ENCODE measurements around the gene TMEM212.
A peak's percentile ranks its signal among the peaks of the same experiment; 100 is the strongest.
"Not testable (repeated sequence)": the region's sequence is repeated elsewhere in the genome, so short reads cannot be mapped to it uniquely, and the experiment has no call there.

The TMEM212 gene

GRCh38 chr3:171845481-171846284 lies 2.5 kb downstream of the TMEM212 start:
- Histone ChIP-seq H2AFZ (ENCODE audit: low read depth, low read length) (no peak overlapping the region), H3K4me1 (ENCODE audit: insufficient read depth, low read length) (peaks cover 11% of the 10 kb centered on the region), H3K36me3 (ENCODE audit: insufficient read depth, low read length) (no peaks in the 10 kb centered on the region), H3K27me3 (ENCODE audit: insufficient read depth, low read length) (no peaks in the 10 kb centered on the region), H3K4me3 (ENCODE audit: low read length) (no peak overlapping the region), H3K9me3 (ENCODE audit: low read length) (no peaks in the 10 kb centered on the region)

DNA sequence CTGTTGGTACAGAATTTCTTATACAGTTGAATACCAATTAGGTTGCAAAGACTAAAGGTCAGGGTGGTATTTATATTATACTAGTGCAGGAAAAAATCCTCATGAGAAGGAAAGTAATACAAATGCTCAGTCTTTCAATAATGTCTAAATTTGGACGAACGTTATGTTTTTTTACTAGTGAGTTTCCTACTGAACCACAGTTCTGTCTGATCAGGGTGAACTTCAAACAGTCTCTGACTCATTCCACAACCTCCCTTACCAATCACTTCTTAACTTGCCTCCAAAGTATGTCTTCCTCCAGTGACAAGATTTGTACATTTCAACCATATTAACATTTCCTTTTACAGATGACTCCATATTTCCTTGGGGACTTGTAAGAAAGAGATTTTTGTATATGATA lies 3.4 kb downstream of the TMEM212 start:
- Histone ChIP-seq H3K4me3 (ENCODE audit: low read length) (no peak overlapping the region), H3K27me3 (ENCODE audit: insufficient read depth, low read length) (no peaks in the 10 kb centered on the region), H3K9me3 (ENCODE audit: low read length) (no peaks in the 10 kb centered on the region), H3K4me1 (ENCODE audit: insufficient read depth, low read length) (peaks cover 19% of the 10 kb centered on the region), H2AFZ (ENCODE audit: low read depth, low read length) (no peak overlapping the region), H3K36me3 (ENCODE audit: insufficient read depth, low read length) (no peaks in the 10 kb centered on the region)

DNA sequence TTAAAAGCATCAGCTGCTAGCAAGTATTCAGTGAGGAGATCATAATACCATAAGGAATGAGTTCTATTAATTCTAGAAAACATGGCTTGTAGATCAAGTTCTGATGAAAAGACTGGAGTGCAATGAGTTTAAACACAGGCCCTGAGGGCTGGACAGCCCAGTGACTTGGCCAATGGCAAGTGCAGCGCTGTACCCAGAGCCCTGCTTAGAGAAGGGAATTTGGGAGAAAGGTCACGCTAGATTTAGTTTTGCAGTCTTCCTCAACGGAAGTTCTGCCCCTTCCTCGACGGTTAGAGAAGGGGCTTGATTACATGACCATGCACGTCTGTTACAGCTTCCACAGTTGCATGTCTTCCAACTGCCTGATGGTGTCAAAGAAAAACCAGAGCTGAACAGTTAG lies 4.0 kb downstream of the TMEM212 start:
- no peaks in the 10 kb centered on the region for H3K9me3 ChIP-seq (ENCODE audit: low read length)
- peaks cover 20% of the 10 kb centered on the region for H3K4me1 ChIP-seq (ENCODE audit: insufficient read depth, low read length)
- no peak overlapping the region for H2AFZ ChIP-seq (ENCODE audit: low read depth, low read length)
- no peaks in the 10 kb centered on the region for H3K36me3 ChIP-seq (ENCODE audit: insufficient read depth, low read length)
- H3K27me3 ChIP-seq (ENCODE audit: insufficient read depth, low read length): no peaks in the 10 kb centered on the region
- H3K4me3 ChIP-seq (ENCODE audit: low read length): no peak overlapping the region

GRCh38 chr3:171847595-171848259 lies 4.6 kb downstream of the TMEM212 start:
- no peaks in the 10 kb centered on the region for H3K36me3 ChIP-seq (ENCODE audit: insufficient read depth, low read length)
- H3K27me3 ChIP-seq (ENCODE audit: insufficient read depth, low read length): no peaks in the 10 kb centered on the region
- no peak overlapping the region for H3K4me3 ChIP-seq (ENCODE audit: low read length)
- H3K4me1 ChIP-seq (ENCODE audit: insufficient read depth, low read length): peaks cover 20% of the 10 kb centered on the region
- no peak overlapping the region for H2AFZ ChIP-seq (ENCODE audit: low read depth, low read length)
- no peaks in the 10 kb centered on the region for H3K9me3 ChIP-seq (ENCODE audit: low read length)

GRCh38 chr3:171849617-171850319 lies 6.6 kb downstream of the TMEM212 start:
- Histone ChIP-seq H3K4me3 (ENCODE audit: low read length) (no peak overlapping the region), H3K27me3 (ENCODE audit: insufficient read depth, low read length) (no peaks in the 10 kb centered on the region), H2AFZ (ENCODE audit: low read depth, low read length) (no peak overlapping the region), H3K4me1 (ENCODE audit: insufficient read depth, low read length) (peaks cover 20% of the 10 kb centered on the region), H3K9me3 (ENCODE audit: low read length) (peaks cover 5% of the 10 kb centered on the region), H3K36me3 (ENCODE audit: insufficient read depth, low read length) (no peaks in the 10 kb centered on the region)

GRCh38 chr3:171850320-171850959 lies 7.3 kb downstream of the TMEM212 start:
- Histone ChIP-seq H3K36me3 (ENCODE audit: insufficient read depth, low read length) (no peaks in the 10 kb centered on the region), H3K9me3 (ENCODE audit: low read length) (peaks cover 5% of the 10 kb centered on the region), H3K4me3 (ENCODE audit: low read length) (no peak overlapping the region), H2AFZ (ENCODE audit: low read depth, low read length) (peak overlapping the region; percentile 37), H3K4me1 (ENCODE audit: insufficient read depth, low read length) (peaks cover 20% of the 10 kb centered on the region), H3K27me3 (ENCODE audit: insufficient read depth, low read length) (no peaks in the 10 kb centered on the region)

DNA sequence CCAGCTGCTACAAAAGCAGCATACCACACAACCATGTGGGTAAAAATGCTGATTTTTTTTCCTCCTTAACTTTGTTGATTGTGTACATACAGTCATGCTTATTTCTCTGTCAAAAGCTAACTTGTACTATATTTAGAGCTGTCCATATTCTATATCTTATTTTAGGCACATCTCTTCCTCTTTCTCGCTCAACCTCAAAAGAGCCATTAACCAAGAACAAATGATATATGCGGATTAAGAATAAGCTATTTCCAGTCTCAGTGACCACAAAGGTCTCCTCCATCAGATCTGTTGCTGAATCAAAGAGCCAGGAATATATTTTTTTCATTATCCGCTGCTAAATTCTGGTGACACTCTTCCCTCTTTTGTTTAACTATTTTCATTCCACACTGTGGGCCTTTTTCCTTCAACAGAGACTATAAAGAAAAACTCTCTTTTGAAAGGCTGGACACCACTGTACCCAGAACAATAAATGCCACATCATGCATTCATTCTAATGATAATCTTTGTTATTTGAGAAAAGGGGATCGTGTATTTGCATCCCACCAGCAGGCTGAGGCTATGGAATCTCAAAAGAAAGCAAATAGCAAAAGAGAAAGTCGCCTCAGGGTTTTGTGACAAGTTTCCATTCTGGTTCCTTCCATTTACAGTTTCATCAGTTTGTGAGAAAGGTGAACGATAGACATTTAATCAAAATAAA lies 8.0 kb downstream of the TMEM212 start:
- Histone ChIP-seq H2AFZ (ENCODE audit: low read depth, low read length) (no peak overlapping the region), H3K9me3 (ENCODE audit: low read length) (peaks cover 6% of the 10 kb centered on the region), H3K36me3 (ENCODE audit: insufficient read depth, low read length) (no peaks in the 10 kb centered on the region), H3K27me3 (ENCODE audit: insufficient read depth, low read length) (no peaks in the 10 kb centered on the region), H3K4me1 (ENCODE audit: insufficient read depth, low read length) (peaks cover 20% of the 10 kb centered on the region), H3K4me3 (ENCODE audit: low read length) (no peak overlapping the region)

DNA sequence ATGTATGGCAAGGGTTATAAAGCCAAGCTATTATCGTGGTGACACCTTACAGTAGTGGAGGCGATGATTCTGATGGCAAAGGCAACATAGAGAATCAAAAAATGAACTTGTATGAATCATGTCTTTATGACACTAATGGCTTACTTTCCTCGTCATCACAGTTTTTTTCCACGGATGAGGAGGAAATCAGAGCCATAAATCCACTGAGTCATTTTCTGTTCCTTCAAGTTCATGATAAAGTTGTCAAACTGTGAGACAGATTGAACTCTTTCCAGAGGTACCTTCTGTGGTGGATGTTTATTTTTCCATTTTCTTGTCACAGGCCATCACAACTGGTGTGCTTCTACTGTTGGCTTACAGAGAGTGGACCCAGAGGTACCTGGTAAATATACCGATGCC lies 8.5 kb downstream of the TMEM212 start:
- H3K9me3 ChIP-seq (ENCODE audit: low read length): peaks cover 6% of the 10 kb centered on the region
- no peaks in the 10 kb centered on the region for H3K27me3 ChIP-seq (ENCODE audit: insufficient read depth, low read length)
- H3K4me3 ChIP-seq (ENCODE audit: low read length): no peak overlapping the region
- H3K4me1 ChIP-seq (ENCODE audit: insufficient read depth, low read length): peaks cover 20% of the 10 kb centered on the region
- H3K36me3 ChIP-seq (ENCODE audit: insufficient read depth, low read length): no peaks in the 10 kb centered on the region
- H2AFZ ChIP-seq (ENCODE audit: low read depth, low read length): no peak overlapping the region

- no peak overlapping the region for H3K4me3 ChIP-seq (ENCODE audit: low read length)
- H2AFZ ChIP-seq (ENCODE audit: low read depth, low read length): no peak overlapping the region
- H3K4me1 ChIP-seq (ENCODE audit: insufficient read depth, low read length): peaks cover 20% of the 10 kb centered on the region
- no peaks in the 10 kb centered on the region for H3K27me3 ChIP-seq (ENCODE audit: insufficient read depth, low read length)
- H3K36me3 ChIP-seq (ENCODE audit: insufficient read depth, low read length): no peaks in the 10 kb centered on the region
- H3K9me3 ChIP-seq (ENCODE audit: low read length): peaks cover 6% of the 10 kb centered on the region
These were observed 11.6 kb downstream of the TMEM212 start for GRCh38 chr3:171854649-171855305.

- H3K36me3 ChIP-seq (ENCODE audit: insufficient read depth, low read length); H3K4me1 ChIP-seq (ENCODE audit: insufficient read depth, low read length); H3K27me3 ChIP-seq (ENCODE audit: insufficient read depth, low read length); H2AFZ ChIP-seq (ENCODE audit: low read depth, low read length); H3K4me3 ChIP-seq (ENCODE audit: low read length); H3K9me3 ChIP-seq (ENCODE audit: low read length): not testable (repeated sequence)
These were observed 15.6 kb downstream of the TMEM212 start for GRCh38 chr3:171858770-171859169.

DNA sequence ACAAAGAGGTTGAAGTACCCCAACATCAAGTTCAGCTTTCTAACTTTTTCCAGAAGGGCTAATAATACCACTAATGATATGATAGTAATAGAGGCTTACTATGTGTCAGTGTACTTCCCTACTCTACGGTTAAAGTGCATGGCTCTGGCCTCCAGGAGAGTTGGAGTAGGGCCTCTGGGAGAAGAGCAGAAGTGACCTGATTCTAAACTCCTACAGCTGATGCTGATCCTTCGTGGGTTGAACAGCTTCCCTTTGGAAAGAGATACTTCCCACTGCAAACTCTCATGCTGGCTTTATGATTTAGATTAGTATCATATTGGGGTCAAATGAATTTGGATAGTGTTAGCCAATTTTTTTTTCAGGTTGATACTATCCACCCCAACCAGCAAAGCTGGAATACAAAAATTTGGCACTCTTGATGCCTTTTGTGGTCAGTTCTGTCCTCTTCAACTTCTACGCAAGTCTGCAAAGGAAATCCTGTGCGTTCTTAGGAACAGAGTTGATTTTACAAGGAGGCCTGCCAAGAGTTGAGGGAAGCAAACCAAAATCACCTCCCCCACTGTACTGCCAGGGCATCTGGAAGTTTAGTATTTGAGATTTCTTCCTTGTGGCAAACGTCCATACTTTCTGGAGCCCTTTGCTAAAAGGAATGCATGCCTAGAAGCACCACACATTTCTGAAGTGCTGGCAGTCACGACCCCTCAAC lies 17.8 kb downstream of the TMEM212 start:
- H3K4me1 ChIP-seq (ENCODE audit: insufficient read depth, low read length): peaks cover 9% of the 10 kb centered on the region
- no peaks in the 10 kb centered on the region for H3K9me3 ChIP-seq (ENCODE audit: low read length)
- no peak overlapping the region for H2AFZ ChIP-seq (ENCODE audit: low read depth, low read length)
- H3K4me3 ChIP-seq (ENCODE audit: low read length): no peak overlapping the region
- H3K27me3 ChIP-seq (ENCODE audit: insufficient read depth, low read length): no peaks in the 10 kb centered on the region
- H3K36me3 ChIP-seq (ENCODE audit: insufficient read depth, low read length): no peaks in the 10 kb centered on the region

- no peaks in the 10 kb centered on the region for H3K36me3 ChIP-seq (ENCODE audit: insufficient read depth, low read length)
- peaks cover 9% of the 10 kb centered on the region for H3K4me1 ChIP-seq (ENCODE audit: insufficient read depth, low read length)
- H2AFZ ChIP-seq (ENCODE audit: low read depth, low read length): no peak overlapping the region
- no peaks in the 10 kb centered on the region for H3K9me3 ChIP-seq (ENCODE audit: low read length)
- H3K27me3 ChIP-seq (ENCODE audit: insufficient read depth, low read length): no peaks in the 10 kb centered on the region
- H3K4me3 ChIP-seq (ENCODE audit: low read length): no peak overlapping the region
These were observed 19.2 kb downstream of the TMEM212 start for GRCh38 chr3:171862392-171862791.

All from neuron (in vitro differentiated cells).